Vagina (tissue), 2 donors: Measurements from ENCODE around the gene RRM2.

ENCODE experiments used
- POLR2A ChIP-seq, 2 donors: fragments of 450-650 bp; IDR thresholded peaks; one replicate each; pipeline ENCODE4 v1.6.1; 2017; ENCODE audit warnings: antibody characterized with exemption in 2 of 2, mild to moderate bottlenecking in 2 of 2, moderate library complexity in 2 of 2
- TF ChIP-seq, protein P1 (sequence below), 3 experiments: fragments of 450-650 bp in 2 of 3; fragments of 200-600 bp in 1 of 3; sonication (generic) in 1 of 3; IDR thresholded peaks; one replicate each; pipeline ENCODE4 v1.5.1; 2017 to 2019; ENCODE audit warnings: antibody characterized with exemption in 3 of 3, mild to moderate bottlenecking in 2 of 3, moderate library complexity in 2 of 3

DNA sequence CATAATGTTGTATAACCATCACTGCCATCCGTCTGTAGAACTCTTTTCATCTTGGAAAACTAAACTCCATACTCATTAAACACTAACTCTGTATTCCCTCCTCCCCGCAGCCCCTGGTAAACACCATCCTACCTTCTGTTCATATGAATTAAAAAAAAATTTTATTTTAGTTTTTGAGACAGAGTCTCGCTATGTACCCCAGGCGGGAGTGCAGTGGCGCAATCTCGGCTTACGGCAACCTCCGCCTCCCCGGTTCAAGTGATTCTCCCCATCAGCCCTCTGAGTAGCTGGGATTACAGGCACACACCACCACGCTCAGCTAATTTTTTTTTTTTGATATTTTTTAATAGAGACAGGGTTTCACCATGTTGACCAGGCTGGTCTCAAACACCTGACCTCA, 52.9 kb downstream of the RRM2 start:
- TF ChIP-seq, protein P1, sequence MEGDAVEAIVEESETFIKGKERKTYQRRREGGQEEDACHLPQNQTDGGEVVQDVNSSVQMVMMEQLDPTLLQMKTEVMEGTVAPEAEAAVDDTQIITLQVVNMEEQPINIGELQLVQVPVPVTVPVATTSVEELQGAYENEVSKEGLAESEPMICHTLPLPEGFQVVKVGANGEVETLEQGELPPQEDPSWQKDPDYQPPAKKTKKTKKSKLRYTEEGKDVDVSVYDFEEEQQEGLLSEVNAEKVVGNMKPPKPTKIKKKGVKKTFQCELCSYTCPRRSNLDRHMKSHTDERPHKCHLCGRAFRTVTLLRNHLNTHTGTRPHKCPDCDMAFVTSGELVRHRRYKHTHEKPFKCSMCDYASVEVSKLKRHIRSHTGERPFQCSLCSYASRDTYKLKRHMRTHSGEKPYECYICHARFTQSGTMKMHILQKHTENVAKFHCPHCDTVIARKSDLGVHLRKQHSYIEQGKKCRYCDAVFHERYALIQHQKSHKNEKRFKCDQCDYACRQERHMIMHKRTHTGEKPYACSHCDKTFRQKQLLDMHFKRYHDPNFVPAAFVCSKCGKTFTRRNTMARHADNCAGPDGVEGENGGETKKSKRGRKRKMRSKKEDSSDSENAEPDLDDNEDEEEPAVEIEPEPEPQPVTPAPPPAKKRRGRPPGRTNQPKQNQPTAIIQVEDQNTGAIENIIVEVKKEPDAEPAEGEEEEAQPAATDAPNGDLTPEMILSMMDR (IDR thresholded peaks at IDR 0.05), result no peak
- TF ChIP-seq POLR2A (IDR thresholded peaks at IDR 0.05), result no peak
